ENCODE measurements around the gene OR2A2.

OR2A2 gene

DNA sequence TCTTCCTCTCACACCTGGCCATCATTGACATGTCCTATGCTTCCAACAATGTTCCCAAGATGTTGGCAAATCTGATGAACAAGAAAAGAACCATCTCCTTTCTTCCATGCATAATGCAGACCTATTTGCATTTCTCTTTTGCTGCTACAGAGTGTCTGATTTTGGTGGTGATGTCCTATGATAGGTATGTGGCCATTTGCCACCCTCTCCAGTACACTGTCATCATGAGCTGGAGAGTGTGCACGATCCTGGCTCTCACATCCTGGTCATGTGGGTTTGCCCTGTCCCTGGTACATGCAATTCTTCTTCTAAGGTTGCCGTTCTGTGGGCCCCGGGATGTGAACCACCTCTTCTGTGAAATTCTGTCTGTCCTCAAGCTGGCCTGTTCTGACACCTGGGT, 32.8 kb downstream of the OR2A2 start:
- no peaks in the 10 kb centered on the region for H3F3A ChIP-seq (ENCODE audit: insufficient read depth)
- H3K36me3 ChIP-seq (ENCODE audit: low read length) = no peaks in the 10 kb centered on the region
- no peaks in the 10 kb centered on the region for H3K27me3 ChIP-seq (ENCODE audit: low read length)
- no peaks in the 10 kb centered on the region for H3K79me2 ChIP-seq (ENCODE audit: insufficient read depth, low read length)
- H4K20me1 ChIP-seq (ENCODE audit: low read depth, low read length) = no peaks in the 10 kb centered on the region; the same call in 1 of the 2 replicates
- no peaks in the 10 kb centered on the region for H3K9me3 ChIP-seq (ENCODE audit: insufficient read depth, low read length)
- H3K4me2 ChIP-seq (ENCODE audit: low read depth, low read length, poor library complexity, severe bottlenecking) = no peak overlapping the region
- H3K27ac ChIP-seq (ENCODE audit: low read depth, low read length) = no peak overlapping the region
- no peak for TF ChIP-seq EZH2phosphoT487 (conservative IDR thresholded peaks at IDR 0.05; ENCODE audit: low read length)
- TF ChIP-seq, protein P1, sequence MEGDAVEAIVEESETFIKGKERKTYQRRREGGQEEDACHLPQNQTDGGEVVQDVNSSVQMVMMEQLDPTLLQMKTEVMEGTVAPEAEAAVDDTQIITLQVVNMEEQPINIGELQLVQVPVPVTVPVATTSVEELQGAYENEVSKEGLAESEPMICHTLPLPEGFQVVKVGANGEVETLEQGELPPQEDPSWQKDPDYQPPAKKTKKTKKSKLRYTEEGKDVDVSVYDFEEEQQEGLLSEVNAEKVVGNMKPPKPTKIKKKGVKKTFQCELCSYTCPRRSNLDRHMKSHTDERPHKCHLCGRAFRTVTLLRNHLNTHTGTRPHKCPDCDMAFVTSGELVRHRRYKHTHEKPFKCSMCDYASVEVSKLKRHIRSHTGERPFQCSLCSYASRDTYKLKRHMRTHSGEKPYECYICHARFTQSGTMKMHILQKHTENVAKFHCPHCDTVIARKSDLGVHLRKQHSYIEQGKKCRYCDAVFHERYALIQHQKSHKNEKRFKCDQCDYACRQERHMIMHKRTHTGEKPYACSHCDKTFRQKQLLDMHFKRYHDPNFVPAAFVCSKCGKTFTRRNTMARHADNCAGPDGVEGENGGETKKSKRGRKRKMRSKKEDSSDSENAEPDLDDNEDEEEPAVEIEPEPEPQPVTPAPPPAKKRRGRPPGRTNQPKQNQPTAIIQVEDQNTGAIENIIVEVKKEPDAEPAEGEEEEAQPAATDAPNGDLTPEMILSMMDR (IDR thresholded peaks at IDR 0.05; ENCODE audit: insufficient read depth, low read length, poor library complexity, severe bottlenecking) = no peak
- H3K4me3 ChIP-seq (ENCODE audit: insufficient read depth, low read length, poor library complexity, severe bottlenecking) = no peak overlapping the region
- H2AFZ ChIP-seq (ENCODE audit: low read depth, low read length, severe bottlenecking) = no peak overlapping the region
- no peaks in the 10 kb centered on the region for H3K9me2 ChIP-seq (replicated peaks; ENCODE audit: insufficient read depth, low read length)
- no peak overlapping the region for H3K9ac ChIP-seq (ENCODE audit: low read length)

DNA sequence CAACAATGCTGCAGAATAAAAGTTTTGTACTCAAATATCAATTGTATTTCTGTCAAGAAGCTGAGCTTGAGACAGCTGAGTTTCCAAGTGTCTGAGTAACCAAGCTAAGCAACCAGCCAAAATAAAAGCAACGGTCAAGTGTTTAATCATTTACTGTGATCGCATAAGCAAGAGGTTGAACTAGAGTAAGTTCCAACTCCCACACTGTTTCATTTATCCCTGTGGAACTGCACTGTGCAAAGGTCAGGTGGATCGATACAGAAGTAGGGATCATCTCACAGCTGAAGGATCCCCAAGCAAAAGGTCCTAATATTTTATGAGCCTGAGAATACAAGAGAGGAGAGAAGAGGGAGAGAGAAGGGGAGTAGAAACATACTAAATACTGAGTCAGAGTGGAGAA, 35.0 kb downstream of the OR2A2 start:
- H3K9me2 ChIP-seq (replicated peaks; ENCODE audit: insufficient read depth, low read length) = no peaks in the 10 kb centered on the region
- TF ChIP-seq, protein P1 (IDR thresholded peaks at IDR 0.05; ENCODE audit: insufficient read depth, low read length, poor library complexity, severe bottlenecking) = no peak
- TF ChIP-seq EZH2phosphoT487 (conservative IDR thresholded peaks at IDR 0.05; ENCODE audit: low read length) = no peak
- no peak overlapping the region for H3K4me3 ChIP-seq (ENCODE audit: insufficient read depth, low read length, poor library complexity, severe bottlenecking)
- H4K20me1 ChIP-seq (ENCODE audit: low read depth, low read length) = no peaks in the 10 kb centered on the region; the same call in 1 of the 2 replicates
- H3K36me3 ChIP-seq (ENCODE audit: low read length) = no peaks in the 10 kb centered on the region
- no peaks in the 10 kb centered on the region for H3K27me3 ChIP-seq (ENCODE audit: low read length)
- no peaks in the 10 kb centered on the region for H3K9me3 ChIP-seq (ENCODE audit: insufficient read depth, low read length)
- no peak overlapping the region for H3K27ac ChIP-seq (ENCODE audit: low read depth, low read length)
- H2AFZ ChIP-seq (ENCODE audit: low read depth, low read length, severe bottlenecking) = no peak overlapping the region
- no peak overlapping the region for H3K4me2 ChIP-seq (ENCODE audit: low read depth, low read length, poor library complexity, severe bottlenecking)
- H3K9ac ChIP-seq (ENCODE audit: low read length) = no peak overlapping the region
- H3F3A ChIP-seq (ENCODE audit: insufficient read depth) = no peaks in the 10 kb centered on the region
- no peaks in the 10 kb centered on the region for H3K79me2 ChIP-seq (ENCODE audit: insufficient read depth, low read length)

DNA sequence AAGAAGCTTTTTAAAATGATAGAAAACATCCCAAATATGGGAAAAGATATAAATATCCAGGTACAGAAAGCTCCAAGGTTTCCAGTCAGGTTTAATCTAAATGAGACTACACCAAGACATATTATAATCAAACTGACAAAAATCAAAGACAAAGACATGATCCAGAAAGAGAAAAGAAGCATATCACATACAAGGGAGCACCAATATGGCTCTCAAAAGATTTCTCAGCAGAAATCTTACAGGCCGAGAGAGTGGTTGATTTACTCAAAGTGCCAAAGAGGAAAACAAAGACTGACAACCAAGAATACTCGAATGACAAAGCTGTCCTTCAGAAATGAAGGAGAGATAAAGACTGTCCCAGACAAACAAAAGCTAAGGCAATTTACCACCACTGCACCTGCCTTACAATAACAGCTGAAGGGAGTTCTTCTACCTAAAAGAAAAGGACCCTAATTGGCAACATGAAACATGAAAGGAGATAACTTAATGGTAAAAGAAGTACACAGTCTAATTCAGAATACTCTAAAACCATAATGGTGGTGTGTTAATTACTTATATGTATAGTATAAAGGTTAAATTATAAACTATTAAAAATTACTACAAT, 38.9 kb downstream of the OR2A2 start:
- Histone ChIP-seq H3K27me3 (ENCODE audit: low read length) (no peaks in the 10 kb centered on the region), H4K20me1 (ENCODE audit: low read depth, low read length) (no peaks in the 10 kb centered on the region), H3K4me3 (ENCODE audit: insufficient read depth, low read length, poor library complexity, severe bottlenecking) (no peak overlapping the region), H2AFZ (ENCODE audit: low read depth, low read length, severe bottlenecking) (no peak overlapping the region), H3K4me2 (ENCODE audit: low read depth, low read length, poor library complexity, severe bottlenecking) (no peak overlapping the region), H3K79me2 (ENCODE audit: insufficient read depth, low read length) (no peaks in the 10 kb centered on the region), H3K9ac (ENCODE audit: low read length) (no peak overlapping the region), H3K27ac (ENCODE audit: low read depth, low read length) (no peak overlapping the region), H3F3A (ENCODE audit: insufficient read depth) (no peaks in the 10 kb centered on the region), H3K9me3 (ENCODE audit: insufficient read depth, low read length) (no peaks in the 10 kb centered on the region), H3K9me2 (replicated peaks; ENCODE audit: insufficient read depth, low read length) (no peaks in the 10 kb centered on the region), H3K36me3 (ENCODE audit: low read length) (no peaks in the 10 kb centered on the region)
- TF ChIP-seq EZH2phosphoT487 (conservative IDR thresholded peaks at IDR 0.05; ENCODE audit: low read length) = no peak
- TF ChIP-seq, protein P1 (IDR thresholded peaks at IDR 0.05; ENCODE audit: insufficient read depth, low read length, poor library complexity, severe bottlenecking) = no peak

Data from SU-DHL-6 (cell line).